Calu3 (cell line): ENCODE measurements around the gene ABI1. TPM values are rescaled to one million over a fixed set of nuclear protein-coding genes. Genes with fewer than 3 reads are reported as not detected.

Source experiments
- BruUV-seq: library from RNA; stranded (reverse); fragments of 400-500 nt; replicated peaks from 2 replicates; lab custom pipeline; 2021; lab: Mats Ljungman, UMichigan
- CTCF ChIA-PET: fragments of 300-600 bp; sonication (Branson Sonifier 250); formaldehyde crosslinking; loops from one replicate; lab custom pipeline; 2022; ENCODE audit warnings: antibody characterized with exemption; lab: Charles Lee
- DNase-seq: peaks from one replicate; pipeline ENCODE4 v3.0.0; 2022
- H3K27ac Mint-ChIP-seq: one replicate; pipeline ENCODE4 v1.8.0; 2022; ENCODE audit warnings: mixed read lengths; ENCODE audit not compliant: unreplicated experiment
- H3K27me3 Mint-ChIP-seq: one replicate; pipeline ENCODE4 v1.8.0; 2022; ENCODE audit warnings: mixed read lengths; ENCODE audit not compliant: unreplicated experiment
- H3K36me3 Mint-ChIP-seq: one replicate; pipeline ENCODE4 v1.8.0; 2022; ENCODE audit warnings: mild to moderate bottlenecking, moderate library complexity, mixed read lengths; ENCODE audit not compliant: insufficient read depth, unreplicated experiment
- H3K4me1 Mint-ChIP-seq: one replicate; pipeline ENCODE4 v1.8.0; 2022; ENCODE audit warnings: mild to moderate bottlenecking, low read depth, mixed read lengths; ENCODE audit not compliant: unreplicated experiment
- H3K4me3 Mint-ChIP-seq: one replicate; pipeline ENCODE4 v1.8.0; 2022; ENCODE audit warnings: mild to moderate bottlenecking, low read depth, moderate library complexity, mixed read lengths; ENCODE audit not compliant: unreplicated experiment
- H3K9me3 Mint-ChIP-seq: one replicate; pipeline ENCODE4 v1.8.0; 2022; ENCODE audit warnings: low read depth, mixed read lengths; ENCODE audit not compliant: unreplicated experiment
- CTCF ChIP-seq: fragments of 200-600 bp; IDR thresholded peaks from one replicate; pipeline ENCODE4 v1.8.0; 2022; ENCODE audit warnings: antibody characterized with exemption; ENCODE audit not compliant: unreplicated experiment
- intact Hi-C: fragments of 100-400 bp; cut with micrococcal nuclease; formaldehyde crosslinking; loops from one replicate; pipeline ENCODE4 v1.10.0; 2022; ENCODE audit not compliant: unreplicated experiment
- total RNA-seq: library from RNA; stranded (reverse); gene quantifications from 2 replicates; pipeline ENCODE4 v1.2.3, GENCODE V29; 2022

ABI1 gene
- total RNA-seq, 1 experiment from 2014 or later, result 61.9 TPM

GRCh38 chr10:26770069-26770468, 90.7 kb downstream of the ABI1 start:
- no peak for TF ChIP-seq CTCF
- Mint-ChIP-seq H3K4me1 (no peaks in the 10 kb centered on the region), H3K9me3 (no peaks in the 10 kb centered on the region), H3K27me3 (no peaks in the 10 kb centered on the region), H3K36me3 (peaks cover 3% of the 10 kb centered on the region), H3K27ac (no peak overlapping the region), H3K4me3 (no peak overlapping the region)
- DNase-seq, result no peak
- BruUV-seq, result no TSS peak
- CTCF ChIA-PET, result no interaction called here
- intact Hi-C loops, result loop anchor here (5.0 kb wide), 1 partner anchor 52 kb away; no protein-coding TSS in a partner anchor

- Mint-ChIP-seq H3K36me3 (peaks cover 5% of the 10 kb centered on the region), H3K4me1 (no peaks in the 10 kb centered on the region), H3K4me3 (no peak overlapping the region), H3K27me3 (no peaks in the 10 kb centered on the region), H3K27ac (no peak overlapping the region), H3K9me3 (no peaks in the 10 kb centered on the region)
- intact Hi-C loops, result no loop called here
- BruUV-seq, result no TSS peak
- TF ChIP-seq CTCF, result no peak
- CTCF ChIA-PET, result no interaction called here
- DNase-seq, result no peak
Observed at GRCh38 chr10:26765549-26765948, 95.2 kb downstream of the ABI1 start.

GRCh38 chr10:26759008-26759407, 101.8 kb downstream of the ABI1 start:
- no peak overlapping the region for H3K4me3 Mint-ChIP-seq
- H3K27ac Mint-ChIP-seq, result no peak overlapping the region
- TF ChIP-seq CTCF, result no peak
- no peak for DNase-seq
- no TSS peak for BruUV-seq
- H3K27me3 Mint-ChIP-seq, result no peaks in the 10 kb centered on the region
- CTCF ChIA-PET, result no interaction called here
- intact Hi-C loops, result no loop called here
- peaks cover 10% of the 10 kb centered on the region for H3K36me3 Mint-ChIP-seq
- H3K9me3 Mint-ChIP-seq, result no peaks in the 10 kb centered on the region
- peaks cover 8% of the 10 kb centered on the region for H3K4me1 Mint-ChIP-seq

GRCh38 chr10:26755443-26755903, 105.3 kb downstream of the ABI1 start:
- no TSS peak for BruUV-seq
- CTCF ChIA-PET, result interaction anchor here (1.0 to 1.1 kb wide), 2 partner anchors 26 to 124 kb away, joined by 3 read pairs; no protein-coding TSS in a partner anchor
- Mint-ChIP-seq H3K36me3 (peaks cover 17% of the 10 kb centered on the region), H3K4me1 (peaks cover 8% of the 10 kb centered on the region), H3K9me3 (no peaks in the 10 kb centered on the region), H3K27ac (peak overlapping the region; percentile 32), H3K27me3 (no peaks in the 10 kb centered on the region), H3K4me3 (no peak overlapping the region)
- intact Hi-C loops, result no loop called here
- no peak for DNase-seq
- TF ChIP-seq CTCF, result no peak
